Hepatocyte (in vitro differentiated cells): ENCODE results near the gene SH3RF1.

Experiments used
- EZH2 ChIP-seq: fragments of 200-600 bp; sonication (generic); IDR thresholded peaks from 2 replicates; pipeline ENCODE4 v1.6.1; 2016; ENCODE audit warnings: antibody characterized with exemption, mild to moderate bottlenecking, borderline replicate concordance
- TF ChIP-seq, protein P1 (sequence below): fragments of 200-600 bp; sonication (generic); IDR thresholded peaks from 2 replicates; pipeline ENCODE4 v1.5.1; 2016; ENCODE audit warnings: antibody characterized with exemption, mild to moderate bottlenecking; ENCODE audit not compliant: poor library complexity

DNA sequence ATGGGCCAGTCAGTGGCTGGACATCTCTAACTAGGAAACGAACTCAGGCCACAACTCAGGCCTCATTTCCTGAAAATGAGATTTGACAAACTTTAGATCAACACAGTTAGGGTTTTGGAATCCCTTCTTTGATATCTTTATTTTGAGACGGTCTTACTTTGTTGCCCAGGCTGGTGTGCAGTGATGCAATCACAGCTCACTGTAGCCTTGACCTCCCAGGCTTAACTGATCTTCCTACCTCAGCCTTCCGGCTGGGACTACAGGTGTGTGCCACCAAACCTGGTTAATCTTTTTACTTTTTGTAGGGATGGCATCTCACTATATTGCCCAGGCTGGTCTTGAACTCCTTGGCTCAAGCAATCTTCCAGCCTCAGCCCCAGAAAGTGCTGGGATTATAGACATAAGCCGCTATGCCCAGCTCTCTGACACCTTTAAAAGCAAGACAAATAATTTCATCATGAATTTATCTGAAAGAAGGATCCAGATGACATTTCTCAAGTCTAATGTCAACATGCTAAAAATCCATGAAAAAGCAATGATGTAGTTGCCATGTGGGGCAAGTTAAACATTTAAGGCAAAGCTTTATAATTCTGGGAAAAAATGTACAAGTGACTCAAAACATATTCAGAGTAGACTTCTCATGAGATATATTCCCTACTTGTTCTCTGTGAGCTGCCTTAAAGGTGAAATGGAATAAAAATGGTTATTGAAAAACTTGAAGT is 171.6 kb downstream of the SH3RF1 start:
- TF ChIP-seq, protein P1, sequence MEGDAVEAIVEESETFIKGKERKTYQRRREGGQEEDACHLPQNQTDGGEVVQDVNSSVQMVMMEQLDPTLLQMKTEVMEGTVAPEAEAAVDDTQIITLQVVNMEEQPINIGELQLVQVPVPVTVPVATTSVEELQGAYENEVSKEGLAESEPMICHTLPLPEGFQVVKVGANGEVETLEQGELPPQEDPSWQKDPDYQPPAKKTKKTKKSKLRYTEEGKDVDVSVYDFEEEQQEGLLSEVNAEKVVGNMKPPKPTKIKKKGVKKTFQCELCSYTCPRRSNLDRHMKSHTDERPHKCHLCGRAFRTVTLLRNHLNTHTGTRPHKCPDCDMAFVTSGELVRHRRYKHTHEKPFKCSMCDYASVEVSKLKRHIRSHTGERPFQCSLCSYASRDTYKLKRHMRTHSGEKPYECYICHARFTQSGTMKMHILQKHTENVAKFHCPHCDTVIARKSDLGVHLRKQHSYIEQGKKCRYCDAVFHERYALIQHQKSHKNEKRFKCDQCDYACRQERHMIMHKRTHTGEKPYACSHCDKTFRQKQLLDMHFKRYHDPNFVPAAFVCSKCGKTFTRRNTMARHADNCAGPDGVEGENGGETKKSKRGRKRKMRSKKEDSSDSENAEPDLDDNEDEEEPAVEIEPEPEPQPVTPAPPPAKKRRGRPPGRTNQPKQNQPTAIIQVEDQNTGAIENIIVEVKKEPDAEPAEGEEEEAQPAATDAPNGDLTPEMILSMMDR: no peak
- no peak for TF ChIP-seq EZH2
